Sigmoid colon (tissue), 4 donors: ENCODE data around the gene PTH1R.

Experiments
- EP300 ChIP-seq, 4 donors: sonication (generic); formaldehyde crosslinking; IDR thresholded peaks; one replicate each; pipeline ENCODE4 v1.6.1; 2017; ENCODE audit warnings: antibody characterized with exemption in 4 of 4
- POLR2A ChIP-seq, 2 donors: fragments of 450-650 bp; IDR thresholded peaks; one replicate each; pipeline ENCODE4 v1.6.1; 2016; ENCODE audit warnings: antibody characterized with exemption in 2 of 2, mild to moderate bottlenecking in 2 of 2, moderate library complexity in 2 of 2
- POLR2AphosphoS5 ChIP-seq, 4 donors: sonication (generic); formaldehyde crosslinking; IDR thresholded peaks; one replicate each; pipeline ENCODE4 v1.6.1; 2017; ENCODE audit warnings: antibody characterized with exemption in 4 of 4
- TF ChIP-seq, protein P1 (sequence below), 4 experiments: fragments of 450-650 bp in 3 of 4; fragments of 200-600 bp in 1 of 4; IDR thresholded peaks; one replicate each; pipeline ENCODE4 v1.5.1; 2016 to 2019; ENCODE audit warnings: antibody characterized with exemption in 4 of 4, mild to moderate bottlenecking in 3 of 4, moderate library complexity in 2 of 4

DNA sequence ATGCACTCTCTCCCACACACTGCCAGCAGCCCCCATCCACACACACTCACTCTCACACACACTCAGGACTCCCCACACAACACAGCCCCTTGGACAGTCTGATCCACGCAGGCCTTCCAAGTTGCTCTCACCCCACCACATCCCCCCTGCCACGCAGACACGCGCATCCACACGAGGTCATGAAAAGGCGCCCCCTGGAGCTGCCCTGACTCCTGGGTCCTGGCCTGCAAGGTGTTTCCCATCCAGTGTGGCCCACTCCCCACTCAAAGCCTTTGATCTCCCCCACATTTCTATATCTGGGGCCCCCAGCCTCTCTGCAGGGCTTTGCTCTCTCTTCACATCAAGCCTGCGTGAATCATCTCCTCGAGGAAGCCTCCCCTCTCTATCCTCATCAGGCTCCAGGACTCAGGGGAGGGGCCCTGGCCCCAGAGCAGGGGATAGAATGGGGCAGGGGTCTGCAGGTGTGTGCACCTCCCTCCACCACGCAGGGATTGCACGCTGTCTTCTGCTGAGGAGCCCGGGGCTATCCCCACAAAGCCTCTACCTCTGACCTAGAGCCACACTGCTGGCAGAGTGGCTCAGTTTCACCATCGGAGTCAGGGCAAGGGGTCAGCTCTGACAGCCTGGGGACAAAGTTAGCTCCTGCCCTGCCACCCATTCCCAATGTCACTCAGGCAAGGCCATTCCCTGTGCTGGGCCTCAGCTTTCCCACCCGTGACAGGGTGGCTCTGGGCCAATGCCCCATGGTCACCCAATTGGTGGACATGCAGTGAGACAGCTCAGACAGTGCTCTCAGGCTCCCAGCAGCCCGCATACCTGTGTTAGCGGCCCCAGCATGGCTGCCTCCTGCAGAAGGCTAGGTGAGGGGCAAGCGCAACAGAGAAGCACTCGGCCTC lies 20.7 kb upstream of the PTH1R start:
- TF ChIP-seq, protein P1, sequence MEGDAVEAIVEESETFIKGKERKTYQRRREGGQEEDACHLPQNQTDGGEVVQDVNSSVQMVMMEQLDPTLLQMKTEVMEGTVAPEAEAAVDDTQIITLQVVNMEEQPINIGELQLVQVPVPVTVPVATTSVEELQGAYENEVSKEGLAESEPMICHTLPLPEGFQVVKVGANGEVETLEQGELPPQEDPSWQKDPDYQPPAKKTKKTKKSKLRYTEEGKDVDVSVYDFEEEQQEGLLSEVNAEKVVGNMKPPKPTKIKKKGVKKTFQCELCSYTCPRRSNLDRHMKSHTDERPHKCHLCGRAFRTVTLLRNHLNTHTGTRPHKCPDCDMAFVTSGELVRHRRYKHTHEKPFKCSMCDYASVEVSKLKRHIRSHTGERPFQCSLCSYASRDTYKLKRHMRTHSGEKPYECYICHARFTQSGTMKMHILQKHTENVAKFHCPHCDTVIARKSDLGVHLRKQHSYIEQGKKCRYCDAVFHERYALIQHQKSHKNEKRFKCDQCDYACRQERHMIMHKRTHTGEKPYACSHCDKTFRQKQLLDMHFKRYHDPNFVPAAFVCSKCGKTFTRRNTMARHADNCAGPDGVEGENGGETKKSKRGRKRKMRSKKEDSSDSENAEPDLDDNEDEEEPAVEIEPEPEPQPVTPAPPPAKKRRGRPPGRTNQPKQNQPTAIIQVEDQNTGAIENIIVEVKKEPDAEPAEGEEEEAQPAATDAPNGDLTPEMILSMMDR (IDR thresholded peaks at IDR 0.05) = no peak
- TF ChIP-seq POLR2AphosphoS5 (IDR thresholded peaks at IDR 0.05) (no peak), POLR2A (IDR thresholded peaks at IDR 0.05) (no peak), EP300 (IDR thresholded peaks at IDR 0.05) (no peak)
